Adrenal gland (tissue), 12 donors: ENCODE data around the gene PLEKHH1. TPM values are rescaled to one million over a fixed set of nuclear protein-coding genes. Genes with fewer than 3 reads are reported as not detected.

ENCODE experiments used
- DNase-seq, 7 donors: peaks; one replicate each; pipeline ENCODE4 v3.0.0-alpha.2; 2019 to 2020
- H3K27ac ChIP-seq, 5 donors: fragments of 200-600 bp; sonication (generic) in 4 of 5; 1 replicate in 3 of 5; 2 replicates in 2 of 5; pipeline versions ENCODE4 v1.5.1 to v1.8.0; 2016 to 2020; ENCODE audit warnings: mild to moderate bottlenecking in 1 of 5
- H3K27me3 ChIP-seq: fragments of 200-600 bp; 2 replicates; pipeline ENCODE4 v1.8.0; 2021
- H3K36me3 ChIP-seq, 2 donors: fragments of 200-600 bp; replicated peaks in 1 of 2; 1 replicate in 1 of 2; 2 replicates in 1 of 2; pipeline versions ENCODE4 v1.5.1 to v1.8.0; 2018 to 2022
- H3K4me1 ChIP-seq, 2 donors: fragments of 200-600 bp; replicated peaks in 1 of 2; 1 replicate in 1 of 2; 2 replicates in 1 of 2; pipeline versions ENCODE4 v1.5.1 to v1.8.0; 2018 to 2021
- H3K4me3 ChIP-seq, 4 donors: fragments of 200-600 bp; sonication (generic) in 3 of 4; one replicate each; pipeline ENCODE4 v1.5.1; 2016 to 2018
- H3K9me3 ChIP-seq, 3 donors: fragments of 200-600 bp; sonication (generic) in 1 of 3; replicated peaks in 1 of 3; 1 replicate in 2 of 3; 2 replicates in 1 of 3; pipeline versions ENCODE4 v1.5.1 to v1.8.0; 2016 to 2021
- POLR2A ChIP-seq, 2 donors: fragments of 450-650 bp; IDR thresholded peaks; one replicate each; pipeline ENCODE4 v1.6.1; 2017; ENCODE audit warnings: antibody characterized with exemption in 2 of 2, mild to moderate bottlenecking in 2 of 2, moderate library complexity in 1 of 2
- WGBS, 4 donors: extraction: QIAGEN DNeasy Blood & Tissue Kit in 2 of 4; methylation state at CpG; one replicate each; pipeline versions ENCODE4 v1.1.5 to v1.1.7; 2013 to 2017; 5-methylcytosine and 5-hydroxymethylcytosine counted together
- intact Hi-C, 2 donors: fragments of 100-400 bp; cut with DNase I; formaldehyde crosslinking; loops; one replicate each; pipeline versions ENCODE4 v1.14.1 to v1.15.0; 2022 to 2023
- polyA plus RNA-seq, 3 donors: library from polyadenylated mRNA; stranded (reverse); fragments of 200-250 nt in 2 of 3; fragments of 350-450 nt in 1 of 3; fragmentation: Illumina TruSeq in 1 of 3; extraction: RNeasy Lipid Tissue Mini Kit (QIAGEN cat#74804) in 1 of 3; gene quantifications; one replicate each; pipeline ENCODE4 v1.2.3, GENCODE V29; 2013 to 2014
- total RNA-seq, 9 donors: library from RNA; depleted of rRNA in 4 of 9; stranded (reverse); fragments of >200 nt in 4 of 9; fragments of 120-200 nt in 1 of 9; fragmentation: NEBNext Ultra II Directional in 1 of 9; extraction: Animal tissue kit (Norgen Biotek cat#: 25700) in 1 of 9; gene quantifications; one replicate each; pipeline versions ENCODE4 v1.1.0 to v1.2.4, GENCODE V29; 2013 to 2023
- TF ChIP-seq, protein P1 (sequence below), 6 experiments: fragments of 450-650 bp in 4 of 6; fragments of 200-600 bp in 2 of 6; sonication (generic) in 1 of 6; IDR thresholded peaks; 1 replicate in 5 of 6; 2 replicates in 1 of 6; pipeline versions ENCODE4 v1.5.1 to v1.8.0; 2016 to 2021; ENCODE audit warnings: antibody characterized with exemption in 6 of 6, mild to moderate bottlenecking in 2 of 6, moderate library complexity in 1 of 6
- donor health status: healthy with polysubstance abuse.
- donor health status: Bipolar disorder and iron deficiency.
- donor health status: DM: yes; HTN: yes; CAD: no.
- donor health status: DM: no; HTN: no; CAD: no.
- donor health status: DM: no; HTN: no; CAD: no.
- donor health status: DM: yes; HTN: yes; CAD: no.

PLEKHH1 gene
- total and polyA plus RNA-seq, 12 donors: 8.3 to 50.4 (median 20.2) TPM

DNA sequence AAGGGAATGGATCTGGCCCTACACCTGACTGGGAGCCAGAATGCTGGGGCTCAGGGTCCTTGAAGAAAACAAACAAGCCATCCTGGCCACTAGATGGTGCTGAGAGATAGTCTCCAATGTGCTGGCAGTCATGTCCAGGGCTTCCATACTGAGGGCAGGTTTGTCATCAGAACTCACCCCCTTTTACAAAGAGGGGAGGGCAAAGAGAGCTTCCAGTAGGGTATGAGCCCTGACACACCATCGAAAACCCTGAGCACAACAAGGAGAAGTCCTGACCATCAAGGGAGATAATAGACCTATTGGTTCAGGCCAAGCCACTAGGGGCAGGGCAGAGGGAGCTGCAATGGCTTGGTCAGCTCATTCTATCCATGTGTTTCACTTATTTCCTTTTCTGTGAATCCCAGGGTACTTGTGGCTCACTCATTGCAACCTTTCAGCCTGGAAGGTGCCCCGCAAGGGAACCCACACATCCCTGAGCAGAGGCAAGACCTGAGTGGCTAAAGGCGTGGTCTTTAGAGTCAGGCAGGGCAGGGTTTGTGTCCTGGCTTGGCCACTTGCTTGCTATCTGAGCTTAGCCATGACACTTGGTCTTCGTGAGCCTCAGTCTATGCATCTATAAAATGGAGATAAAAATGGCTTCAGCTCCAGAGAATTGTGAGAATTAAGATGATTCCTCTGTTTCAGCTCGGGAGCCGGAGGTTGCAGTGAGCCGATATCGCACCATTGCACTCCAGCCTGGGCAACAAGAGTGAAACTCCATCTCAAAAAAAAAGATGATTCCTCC is 6.2 kb upstream of the PLEKHH1 start:
- TF ChIP-seq, protein P1, sequence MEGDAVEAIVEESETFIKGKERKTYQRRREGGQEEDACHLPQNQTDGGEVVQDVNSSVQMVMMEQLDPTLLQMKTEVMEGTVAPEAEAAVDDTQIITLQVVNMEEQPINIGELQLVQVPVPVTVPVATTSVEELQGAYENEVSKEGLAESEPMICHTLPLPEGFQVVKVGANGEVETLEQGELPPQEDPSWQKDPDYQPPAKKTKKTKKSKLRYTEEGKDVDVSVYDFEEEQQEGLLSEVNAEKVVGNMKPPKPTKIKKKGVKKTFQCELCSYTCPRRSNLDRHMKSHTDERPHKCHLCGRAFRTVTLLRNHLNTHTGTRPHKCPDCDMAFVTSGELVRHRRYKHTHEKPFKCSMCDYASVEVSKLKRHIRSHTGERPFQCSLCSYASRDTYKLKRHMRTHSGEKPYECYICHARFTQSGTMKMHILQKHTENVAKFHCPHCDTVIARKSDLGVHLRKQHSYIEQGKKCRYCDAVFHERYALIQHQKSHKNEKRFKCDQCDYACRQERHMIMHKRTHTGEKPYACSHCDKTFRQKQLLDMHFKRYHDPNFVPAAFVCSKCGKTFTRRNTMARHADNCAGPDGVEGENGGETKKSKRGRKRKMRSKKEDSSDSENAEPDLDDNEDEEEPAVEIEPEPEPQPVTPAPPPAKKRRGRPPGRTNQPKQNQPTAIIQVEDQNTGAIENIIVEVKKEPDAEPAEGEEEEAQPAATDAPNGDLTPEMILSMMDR (IDR thresholded peaks at IDR 0.05): peak; percentile 53 to 97 (median 80)
- no peak for TF ChIP-seq POLR2A (IDR thresholded peaks at IDR 0.05)
- intact Hi-C loops: loop anchor here (5.0 kb wide), 1 partner anchor 45 kb away; no protein-coding TSS in a partner anchor
- no peaks in the 10 kb centered on the region for H3K9me3 ChIP-seq
- no peaks in the 10 kb centered on the region for H3K4me1 ChIP-seq
- peak overlapping the region in 1 of 5 donors; percentile 8 for H3K27ac ChIP-seq
- no peaks in the 10 kb centered on the region for H3K27me3 ChIP-seq
- peak; percentile 55 to 84 (median 70) for DNase-seq
- 78 to 87% (median 81%) methylated on average over 6 to 8 of the region's 8 CpGs for WGBS, 4 donors
- H3K4me3 ChIP-seq: no peak overlapping the region
- H3K36me3 ChIP-seq: no peaks in the 10 kb centered on the region

DNA sequence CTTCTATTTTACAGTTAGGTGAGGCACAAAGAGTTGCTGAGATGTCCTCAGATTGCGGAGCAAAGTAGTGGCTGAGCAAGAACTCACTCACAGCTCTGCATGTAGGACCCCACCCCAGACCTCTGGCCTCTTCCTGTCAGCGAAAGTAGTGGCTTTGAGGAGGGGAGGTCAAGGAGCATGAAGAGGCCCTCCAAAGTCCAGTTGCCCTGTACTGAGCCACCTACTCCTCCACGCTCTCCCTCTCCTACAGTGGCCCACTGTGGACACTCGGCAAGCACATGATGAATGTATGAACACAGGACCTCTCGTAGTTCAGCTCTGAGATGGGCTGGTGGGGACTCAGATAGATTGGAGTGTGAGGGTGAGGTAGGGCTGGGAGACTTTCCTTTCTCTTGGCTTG is 5.3 kb upstream of the PLEKHH1 start:
- DNase-seq: no peak
- TF ChIP-seq, protein P1 (IDR thresholded peaks at IDR 0.05): no peak
- no peak for TF ChIP-seq POLR2A (IDR thresholded peaks at IDR 0.05)
- Histone ChIP-seq H3K36me3 (no peaks in the 10 kb centered on the region), H3K4me1 (no peaks in the 10 kb centered on the region), H3K27me3 (no peaks in the 10 kb centered on the region), H3K4me3 (no peak overlapping the region), H3K27ac (no peak overlapping the region), H3K9me3 (no peaks in the 10 kb centered on the region)
- intact Hi-C loops: loop anchor here (5.0 kb wide), 1 partner anchor 45 kb away; no protein-coding TSS in a partner anchor
- 85 to 98% (median 86%) methylated on average over 5 of the region's 5 CpGs for WGBS, 4 donors

DNA sequence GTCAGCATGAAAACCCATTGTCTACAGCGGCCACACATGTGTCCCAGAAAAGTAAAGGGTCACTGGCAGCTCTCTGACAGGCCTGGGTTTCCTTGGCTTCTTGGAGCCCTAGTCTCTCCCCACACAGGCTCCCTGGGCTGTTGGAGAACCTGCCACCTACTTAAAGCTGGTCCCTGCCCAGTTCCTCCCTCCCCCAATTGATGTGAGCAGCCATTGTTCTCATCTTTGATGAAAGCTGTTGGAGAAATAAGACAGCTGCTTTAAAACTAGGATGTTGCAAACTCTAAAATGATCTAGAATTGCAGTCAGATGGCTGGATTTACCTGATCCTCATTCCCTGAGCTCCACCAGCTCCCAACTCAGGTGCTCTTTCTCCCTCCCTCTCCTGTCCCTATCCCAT is 4.8 kb upstream of the PLEKHH1 start:
- H3K9me3 ChIP-seq: no peaks in the 10 kb centered on the region
- intact Hi-C loops: loop anchor here (5.0 kb wide), 1 partner anchor 44 kb away; no protein-coding TSS in a partner anchor
- DNase-seq: no peak
- no peaks in the 10 kb centered on the region for H3K4me1 ChIP-seq
- H3K27me3 ChIP-seq: no peaks in the 10 kb centered on the region
- H3K27ac ChIP-seq: no peak overlapping the region
- WGBS, 4 donors: 80 to 100% (median 94%) methylated on average over 1 of the region's 1 CpG
- H3K36me3 ChIP-seq: no peaks in the 10 kb centered on the region
- TF ChIP-seq, protein P1 (IDR thresholded peaks at IDR 0.05): no peak
- no peak for TF ChIP-seq POLR2A (IDR thresholded peaks at IDR 0.05)
- H3K4me3 ChIP-seq: no peak overlapping the region

DNA sequence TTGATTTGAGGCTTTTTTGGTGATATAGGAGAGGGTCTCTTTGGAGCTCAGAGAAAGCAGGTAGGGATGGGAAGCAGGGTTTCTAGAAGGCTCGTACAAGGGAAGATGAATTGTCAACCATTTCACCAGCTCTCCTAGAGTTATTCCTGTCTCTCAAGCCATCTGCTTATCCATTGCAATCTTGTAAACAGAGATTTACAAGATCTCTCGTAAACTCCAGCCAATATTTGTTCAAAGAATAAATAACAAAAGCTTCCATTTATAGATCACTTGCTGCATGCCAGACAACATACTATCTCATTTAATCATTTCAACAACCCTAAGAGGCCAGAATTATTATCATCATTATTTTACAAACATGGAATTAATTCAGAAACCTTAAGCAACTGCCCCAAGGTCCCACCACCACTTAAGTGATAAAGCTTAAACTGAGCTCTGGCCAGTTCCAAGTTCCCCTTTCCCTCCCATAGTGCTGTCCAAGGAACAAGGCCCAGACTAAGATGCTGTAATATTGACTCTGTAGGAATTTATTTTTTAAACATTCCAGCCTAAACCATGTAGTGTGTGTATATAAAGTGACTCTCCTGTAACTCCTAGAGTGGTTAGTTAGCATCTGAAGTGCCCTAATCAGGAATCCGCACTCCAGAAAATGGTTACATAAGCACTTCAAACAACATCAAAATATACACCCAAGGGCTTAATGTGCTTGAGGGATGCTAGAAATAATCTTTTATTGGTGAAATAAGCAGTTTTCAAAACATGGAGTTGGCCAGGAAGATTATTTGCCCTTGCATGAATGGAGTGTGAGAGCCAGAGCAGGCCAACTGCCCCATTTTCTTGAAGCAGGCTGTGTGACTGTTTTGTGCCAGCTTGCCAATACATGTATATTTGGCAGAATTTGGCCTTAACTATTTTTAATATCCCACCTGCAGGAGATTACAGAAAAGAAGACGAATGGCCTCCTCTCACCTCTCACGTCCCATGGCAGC is 2.8 kb upstream of the PLEKHH1 start:
- no peak overlapping the region for H3K4me3 ChIP-seq
- DNase-seq: no peak
- TF ChIP-seq, protein P1 (IDR thresholded peaks at IDR 0.05): no peak
- TF ChIP-seq POLR2A (IDR thresholded peaks at IDR 0.05): no peak
- no peak overlapping the region for H3K27ac ChIP-seq
- 77 to 90% (median 88%) methylated on average over 5 of the region's 5 CpGs for WGBS, 4 donors
- H3K9me3 ChIP-seq: no peaks in the 10 kb centered on the region
- peaks cover 0 to 5% of the 10 kb centered on the region in 2 donors for H3K4me1 ChIP-seq
- H3K27me3 ChIP-seq: no peaks in the 10 kb centered on the region
- no peaks in the 10 kb centered on the region for H3K36me3 ChIP-seq
- intact Hi-C loops: loop anchor here (5.0 kb wide), 1 partner anchor 42 kb away; no protein-coding TSS in a partner anchor
